ENCODE measurements around the gene SOX9.
"Not testable (repeated sequence)": the region's sequence is repeated elsewhere in the genome, so short reads cannot be mapped to it uniquely, and the experiment has no call there.

SOX9 gene

DNA sequence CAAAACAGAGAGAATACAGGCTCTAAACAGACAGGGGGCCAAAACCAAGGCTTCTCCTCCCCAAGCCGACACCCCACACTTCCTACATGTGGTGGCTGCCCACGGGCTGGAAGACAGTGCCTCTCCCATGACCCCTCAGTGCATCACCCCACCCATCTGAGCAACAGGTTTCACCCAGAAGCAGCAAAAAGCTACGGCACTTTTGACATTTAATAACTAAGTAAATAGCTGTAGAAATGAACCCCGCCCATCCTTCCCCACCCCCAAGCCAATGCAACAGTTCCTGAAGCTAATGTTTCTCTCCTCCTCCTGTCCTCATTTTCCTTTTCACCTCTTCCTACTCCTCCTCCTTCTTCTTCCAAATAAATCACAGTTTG is 9.9 kb upstream of the SOX9 start:
- no peak for TF ChIP-seq CTCF (IDR thresholded peaks at IDR 0.05; ENCODE audit: extremely low read depth, missing control alignments)
- DNase-seq (ENCODE audit: low spot score): no peak

GRCh38 chr17:72111336-72111923 is 9.4 kb upstream of the SOX9 start:
- no peak for DNase-seq (ENCODE audit: low spot score)
- TF ChIP-seq CTCF (IDR thresholded peaks at IDR 0.05; ENCODE audit: extremely low read depth, missing control alignments): no peak

- DNase-seq (ENCODE audit: low spot score): not testable (repeated sequence)
Measured at GRCh38 chr17:72111926-72112325, 8.9 kb upstream of the SOX9 start.

- no peak for TF ChIP-seq CTCF (IDR thresholded peaks at IDR 0.05; ENCODE audit: extremely low read depth, missing control alignments)
- DNase-seq (ENCODE audit: low spot score): no peak
Measured at GRCh38 chr17:72113751-72114150, 7.1 kb upstream of the SOX9 start.

DNA sequence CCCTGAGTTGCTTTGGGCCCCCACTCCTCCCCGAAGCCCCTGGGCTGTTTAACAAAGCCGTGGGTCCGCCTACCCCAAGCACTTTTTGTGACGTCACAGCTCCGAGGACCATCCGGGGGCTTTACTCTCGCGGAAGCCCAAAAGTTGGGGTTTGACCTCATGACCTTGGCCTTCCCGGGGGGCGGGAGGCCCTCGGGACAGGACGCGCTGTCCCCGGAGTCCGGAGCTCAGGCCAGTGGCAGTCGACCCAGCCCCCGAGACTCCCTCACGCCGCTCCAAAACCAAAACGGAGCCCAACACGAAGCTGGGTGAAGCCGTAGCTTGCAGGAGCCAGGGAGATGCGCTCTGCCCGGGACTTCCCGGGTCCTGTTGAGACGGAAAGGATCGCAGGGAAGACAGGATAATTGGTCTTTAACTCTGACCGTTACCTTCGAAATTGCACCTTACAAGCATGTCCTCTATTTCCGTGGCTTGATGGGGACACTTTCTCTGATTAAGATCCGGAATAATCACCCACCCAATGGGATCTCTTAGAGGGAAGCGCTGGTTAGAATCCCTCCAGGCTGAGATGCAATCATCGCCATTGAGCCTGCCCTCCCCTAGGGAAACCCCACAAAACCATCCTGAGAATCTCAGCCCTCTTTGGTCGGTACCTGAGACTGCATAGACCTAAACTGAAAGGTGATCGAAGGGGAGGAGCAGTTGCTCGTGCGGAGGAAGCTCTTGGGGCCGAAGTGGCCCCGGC is 4.9 kb upstream of the SOX9 start:
- no peak for TF ChIP-seq CTCF (IDR thresholded peaks at IDR 0.05; ENCODE audit: extremely low read depth, missing control alignments)
- no peak for DNase-seq (ENCODE audit: low spot score)

DNA sequence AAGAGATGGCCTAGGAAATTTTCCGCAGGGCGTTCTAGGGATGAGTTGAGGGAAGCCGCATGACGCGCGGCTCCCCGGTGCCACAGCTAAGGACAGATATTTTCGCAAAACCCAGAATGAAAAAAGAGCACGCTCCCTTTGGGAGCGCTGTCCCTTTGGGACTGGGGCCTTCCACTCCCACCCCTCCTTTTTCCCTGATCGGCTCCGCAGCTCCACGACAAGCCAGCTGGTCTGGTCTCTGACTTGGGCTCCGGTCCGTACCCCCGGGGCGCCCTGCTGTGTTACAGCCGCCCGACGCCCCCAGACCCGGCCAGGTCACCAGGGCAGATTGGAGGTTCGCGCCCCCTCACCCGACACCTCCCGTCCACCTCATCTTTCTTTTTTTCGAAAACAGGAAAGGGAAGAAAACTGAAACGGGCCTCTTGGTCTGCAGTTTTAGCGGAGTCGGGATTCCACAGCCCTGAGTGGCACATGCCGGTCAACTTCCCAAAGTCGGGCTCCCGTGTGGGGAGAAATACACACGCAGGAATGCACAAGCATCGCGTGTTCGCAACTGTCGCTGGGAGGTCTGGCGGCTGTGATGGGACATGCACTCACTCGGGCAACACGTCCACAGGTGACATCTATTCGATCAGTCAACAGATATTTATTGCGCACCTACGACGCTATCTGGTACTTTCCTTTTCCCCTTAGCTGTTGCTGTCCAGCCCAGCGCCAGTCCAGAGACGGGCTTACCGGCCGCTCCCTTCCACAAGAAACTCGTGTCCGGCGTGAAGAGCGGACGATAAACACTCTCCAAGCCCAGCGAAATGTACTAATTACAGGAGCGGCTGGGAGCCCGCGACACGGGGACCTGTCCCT is 3.9 kb upstream of the SOX9 start:
- DNase-seq (ENCODE audit: low spot score): no peak
- no peak for TF ChIP-seq CTCF (IDR thresholded peaks at IDR 0.05; ENCODE audit: extremely low read depth, missing control alignments)

DNA sequence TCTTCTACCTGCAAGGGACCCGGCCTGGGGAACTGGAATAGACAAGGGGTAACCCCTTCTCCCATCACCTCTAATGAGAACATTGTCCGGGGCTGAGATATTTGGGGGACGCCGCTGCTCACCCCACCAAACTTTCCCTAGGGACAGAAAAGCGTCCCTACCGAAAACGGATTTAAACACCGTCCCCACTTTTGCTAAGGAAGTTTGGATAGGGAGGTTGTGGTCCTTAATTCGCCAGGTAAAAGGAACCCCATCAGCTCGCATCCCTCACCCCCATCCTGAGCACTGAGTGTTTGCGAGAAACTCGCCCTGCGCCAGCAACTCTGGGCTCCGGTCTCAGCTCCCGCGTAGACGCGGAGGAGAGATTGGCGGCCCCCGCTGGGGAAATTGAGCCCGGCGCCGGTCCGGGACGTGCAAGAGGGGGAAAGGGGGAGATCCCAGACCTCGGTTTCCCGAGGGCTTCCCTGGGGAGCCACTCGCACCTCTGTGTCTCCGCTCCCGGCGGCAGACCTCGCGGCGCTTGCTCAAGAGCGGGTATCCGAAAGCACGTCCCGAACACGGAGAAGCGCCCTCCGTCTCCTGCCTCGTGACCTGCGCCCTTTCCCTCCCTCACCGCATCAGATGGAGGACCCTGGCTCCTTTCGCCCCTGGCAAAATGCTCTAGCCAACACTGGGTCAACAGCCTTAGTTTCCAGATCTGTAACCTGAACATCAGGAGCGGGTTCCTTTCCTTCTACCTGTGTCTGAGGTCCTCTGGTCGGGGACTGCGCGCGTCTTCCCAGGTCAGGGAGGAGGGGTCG is 3.1 kb upstream of the SOX9 start:
- DNase-seq (ENCODE audit: low spot score): no peak
- no peak for TF ChIP-seq CTCF (IDR thresholded peaks at IDR 0.05; ENCODE audit: extremely low read depth, missing control alignments)

All from GM20000 (cell line).